HG02884 (cell line): ENCODE data around the gene ZXDA.

ENCODE experiments used
- ATAC-seq: cut with Tn5 transposase; IDR thresholded peaks from one replicate; pipeline ENCODE4 v1.9.1; 2021; ENCODE audit warnings: mild to moderate bottlenecking, moderate library complexity; ENCODE audit not compliant: unreplicated experiment

ZXDA gene

DNA sequence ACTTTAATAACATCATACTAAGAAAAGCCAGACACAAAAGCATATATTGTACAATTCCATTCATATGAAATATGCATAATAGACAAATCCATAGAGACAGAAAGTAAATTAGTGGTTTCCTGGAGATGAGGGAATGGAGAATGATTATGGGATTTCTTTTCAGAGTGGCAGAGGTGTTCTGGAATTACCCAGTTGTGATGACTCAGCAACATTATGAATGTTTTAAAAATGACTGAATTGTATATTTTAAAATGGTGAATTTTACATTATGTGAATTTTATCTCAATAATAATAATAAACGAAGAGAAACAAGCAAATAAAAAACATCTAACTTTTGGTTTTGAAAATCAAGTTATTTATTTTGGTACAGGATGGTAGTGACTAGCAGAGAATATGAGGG is 11.2 kb downstream of the ZXDA start:
- ATAC-seq: no peak

DNA sequence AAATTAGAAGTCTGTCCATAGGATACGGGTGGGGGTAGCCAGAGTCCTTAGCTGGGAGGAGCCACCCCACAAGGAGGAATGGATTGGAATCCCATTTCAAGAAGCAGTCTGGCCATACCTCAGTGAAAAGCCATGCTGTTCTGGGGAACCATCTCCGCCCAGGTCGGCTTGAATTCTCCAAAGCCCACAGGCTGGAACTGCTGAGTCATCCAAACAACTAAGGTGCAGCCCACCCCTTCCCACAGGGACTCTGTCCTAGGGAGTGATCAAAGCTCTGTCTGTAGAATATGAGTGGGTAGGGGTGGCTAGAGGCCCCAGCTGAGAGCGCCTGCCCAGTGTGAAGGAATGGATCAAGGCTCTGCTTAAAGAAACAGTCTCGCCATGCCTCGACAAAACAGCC is 38.8 kb downstream of the ZXDA start:
- ATAC-seq: no peak
